ENCODE measurements around the gene ARMC8. TPM values are rescaled to one million over a fixed set of nuclear protein-coding genes. Genes with fewer than 3 reads are reported as not detected.

Gene ARMC8
- total RNA-seq, 1 donor: 49.8 TPM

DNA sequence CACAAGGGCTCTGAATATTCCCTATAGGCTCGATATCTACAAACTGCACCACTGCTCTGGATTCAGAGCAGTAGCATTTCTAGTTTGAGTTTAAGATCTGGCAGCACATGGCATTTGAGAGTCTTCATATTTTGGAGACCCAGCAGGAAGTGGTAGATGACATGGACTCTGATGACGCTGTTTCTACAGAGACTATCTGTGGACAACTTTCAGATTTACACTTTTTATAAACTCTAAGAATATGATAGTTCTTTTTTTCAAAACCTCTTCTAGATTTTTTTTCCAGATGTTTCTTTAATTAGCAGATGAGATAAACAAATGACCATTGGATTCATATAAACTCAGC, 35.8 kb downstream of the ARMC8 start:
- H3K4me3 ChIP-seq (ENCODE audit: low read depth, low read length): no peak overlapping the region
- TF ChIP-seq, protein P1, sequence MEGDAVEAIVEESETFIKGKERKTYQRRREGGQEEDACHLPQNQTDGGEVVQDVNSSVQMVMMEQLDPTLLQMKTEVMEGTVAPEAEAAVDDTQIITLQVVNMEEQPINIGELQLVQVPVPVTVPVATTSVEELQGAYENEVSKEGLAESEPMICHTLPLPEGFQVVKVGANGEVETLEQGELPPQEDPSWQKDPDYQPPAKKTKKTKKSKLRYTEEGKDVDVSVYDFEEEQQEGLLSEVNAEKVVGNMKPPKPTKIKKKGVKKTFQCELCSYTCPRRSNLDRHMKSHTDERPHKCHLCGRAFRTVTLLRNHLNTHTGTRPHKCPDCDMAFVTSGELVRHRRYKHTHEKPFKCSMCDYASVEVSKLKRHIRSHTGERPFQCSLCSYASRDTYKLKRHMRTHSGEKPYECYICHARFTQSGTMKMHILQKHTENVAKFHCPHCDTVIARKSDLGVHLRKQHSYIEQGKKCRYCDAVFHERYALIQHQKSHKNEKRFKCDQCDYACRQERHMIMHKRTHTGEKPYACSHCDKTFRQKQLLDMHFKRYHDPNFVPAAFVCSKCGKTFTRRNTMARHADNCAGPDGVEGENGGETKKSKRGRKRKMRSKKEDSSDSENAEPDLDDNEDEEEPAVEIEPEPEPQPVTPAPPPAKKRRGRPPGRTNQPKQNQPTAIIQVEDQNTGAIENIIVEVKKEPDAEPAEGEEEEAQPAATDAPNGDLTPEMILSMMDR (IDR thresholded peaks at IDR 0.05; ENCODE audit: insufficient read depth, low read length): no peak
- DNase-seq (ENCODE audit: low read depth): no peak

DNA sequence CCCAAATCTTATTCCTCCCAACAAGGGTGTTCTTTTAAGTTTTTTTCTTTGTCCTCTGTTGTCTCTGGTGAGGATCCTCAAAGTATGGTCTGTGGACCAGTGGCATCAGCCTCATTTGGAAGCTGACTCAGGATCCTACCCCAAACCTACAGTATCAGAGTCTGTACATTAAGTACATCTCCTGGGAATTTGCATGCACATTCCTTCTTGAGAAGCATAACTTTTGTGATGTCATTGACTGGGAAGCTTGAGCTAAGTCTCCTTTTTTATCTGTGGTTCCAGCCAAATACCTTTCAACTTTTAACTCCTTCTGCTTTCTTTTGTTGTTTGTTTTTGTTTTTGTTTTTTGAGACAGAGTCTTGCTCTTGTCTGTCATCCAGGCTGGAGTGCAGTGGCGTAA, 40.5 kb downstream of the ARMC8 start:
- H3K4me3 ChIP-seq (ENCODE audit: low read depth, low read length): no peak overlapping the region
- TF ChIP-seq, protein P1 (IDR thresholded peaks at IDR 0.05; ENCODE audit: insufficient read depth, low read length): no peak
- DNase-seq (ENCODE audit: low read depth): peak; percentile 49

DNA sequence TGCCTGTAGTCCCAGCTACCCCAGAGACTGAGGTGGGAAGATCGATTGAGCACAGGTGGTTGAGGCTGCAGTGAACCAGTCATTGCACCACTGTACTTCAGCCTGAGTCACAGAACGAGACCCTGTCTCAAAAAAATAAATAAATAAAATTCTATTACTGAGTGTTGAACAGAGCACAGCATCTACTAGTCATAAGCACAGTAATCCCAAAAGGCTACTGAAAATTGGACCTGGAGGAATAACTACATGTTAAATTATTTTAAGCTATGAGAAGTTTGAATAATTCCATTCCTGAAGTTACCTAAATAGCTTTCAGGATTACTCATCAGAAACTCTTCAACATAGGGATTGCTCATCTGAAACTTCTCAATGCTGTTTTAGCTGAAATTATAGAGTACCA, 43.4 kb downstream of the ARMC8 start:
- TF ChIP-seq, protein P1 (IDR thresholded peaks at IDR 0.05; ENCODE audit: insufficient read depth, low read length): no peak
- peak; percentile 23 for DNase-seq (ENCODE audit: low read depth)

DNA sequence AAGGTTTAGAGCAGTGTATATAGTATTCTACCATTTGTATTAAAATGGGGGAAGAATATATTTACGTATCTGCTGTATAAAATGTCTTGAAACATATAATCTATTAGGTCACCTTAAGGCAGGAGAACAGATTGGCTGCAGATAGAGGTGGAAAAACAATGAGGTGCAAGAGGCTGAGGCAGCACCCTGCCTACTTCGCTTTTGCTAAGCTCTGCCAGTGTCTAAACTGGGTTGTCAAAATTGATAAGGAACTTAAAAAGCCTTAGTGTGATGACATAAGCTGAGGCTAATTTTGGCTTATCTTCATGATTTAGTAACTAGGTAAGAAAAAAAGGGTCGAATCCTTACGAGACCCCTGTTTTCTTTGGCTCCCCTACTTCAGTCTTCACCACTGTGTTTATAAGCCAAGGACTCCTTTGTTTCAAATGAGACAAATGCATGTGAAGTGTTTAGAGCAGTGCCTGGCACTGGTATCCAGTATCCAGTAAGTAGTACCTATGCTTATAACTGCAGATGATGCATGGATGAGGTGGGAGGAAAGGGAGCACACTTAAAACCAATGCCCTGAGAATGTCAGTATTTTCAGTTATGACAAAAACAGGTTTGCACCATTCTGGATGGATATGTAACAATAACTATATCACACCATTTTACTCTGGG, 45.7 kb downstream of the ARMC8 start:
- TF ChIP-seq, protein P1 (IDR thresholded peaks at IDR 0.05; ENCODE audit: insufficient read depth, low read length): no peak
- DNase-seq (ENCODE audit: low read depth): no peak
- H3K4me3 ChIP-seq (ENCODE audit: low read depth, low read length): no peak overlapping the region

More for the DNA sequence above, 43.4 kb downstream of the ARMC8 start:
- H3K4me3 ChIP-seq (ENCODE audit: low read depth, low read length): no peak overlapping the region

DNA sequence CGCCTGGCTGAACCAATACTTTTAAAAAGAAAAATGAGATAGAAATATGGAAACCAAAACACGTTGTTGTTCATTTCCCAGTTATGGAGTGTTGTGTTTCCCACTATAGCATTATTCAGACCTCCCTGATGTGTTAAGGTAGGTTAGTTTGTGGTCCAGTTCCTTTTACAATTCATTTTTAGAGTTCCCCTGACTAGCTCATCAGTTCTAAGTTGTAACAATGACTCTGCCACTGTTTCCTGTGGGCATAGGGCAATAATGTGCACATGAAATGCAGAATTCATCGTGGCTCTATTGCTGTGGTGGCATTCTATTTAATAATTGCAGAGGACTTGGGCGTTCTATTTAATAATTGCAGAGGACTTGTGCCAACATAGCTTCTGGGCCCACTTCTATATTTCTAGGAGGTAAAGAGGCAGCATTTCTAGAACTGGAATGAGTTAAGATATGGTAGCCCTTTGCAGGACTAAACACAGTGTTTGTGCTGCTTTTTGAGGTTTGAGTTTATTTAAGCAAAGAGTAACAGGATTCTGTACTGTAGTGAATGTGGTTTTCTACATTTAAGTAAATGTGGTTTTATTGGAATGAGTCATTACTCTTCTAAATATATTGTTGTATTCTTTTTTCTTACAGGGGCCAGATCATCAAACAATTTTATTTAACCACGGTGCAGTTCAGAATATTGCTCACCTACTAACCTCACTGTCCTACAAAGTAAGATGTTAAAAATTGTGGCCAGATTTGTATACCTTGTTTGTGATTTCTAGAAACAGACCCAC, 47.5 kb downstream of the ARMC8 start:
- DNase-seq (ENCODE audit: low read depth): peak; percentile 7
- H3K4me3 ChIP-seq (ENCODE audit: low read depth, low read length): no peak overlapping the region
- TF ChIP-seq, protein P1 (IDR thresholded peaks at IDR 0.05; ENCODE audit: insufficient read depth, low read length): no peak

DNA sequence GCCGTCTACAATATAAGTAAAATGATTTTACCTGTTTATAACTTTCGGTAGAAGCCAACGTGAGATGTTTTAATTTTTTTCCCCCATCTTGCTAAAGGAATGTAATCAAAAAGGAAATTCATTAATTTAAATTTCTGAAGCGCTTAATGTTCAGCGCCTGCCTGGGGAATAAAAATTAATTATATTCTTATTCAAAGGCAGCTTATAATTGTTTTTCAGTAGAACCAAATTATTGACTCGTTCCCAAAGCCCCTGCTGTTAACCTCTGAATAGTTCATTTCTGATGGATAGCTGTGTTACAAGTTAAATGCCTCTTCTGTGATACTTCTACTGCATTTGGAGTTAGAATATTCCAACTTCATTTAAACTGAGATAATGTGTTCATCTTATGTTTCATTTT, 51.6 kb downstream of the ARMC8 start:
- DNase-seq (ENCODE audit: low read depth): no peak
- TF ChIP-seq, protein P1 (IDR thresholded peaks at IDR 0.05; ENCODE audit: insufficient read depth, low read length): no peak

More for the DNA sequence above, 51.6 kb downstream of the ARMC8 start:
- no peak overlapping the region for H3K4me3 ChIP-seq (ENCODE audit: low read depth, low read length)

Measured in fibroblast of the aortic adventitia (primary cell).